ENCODE results near the gene GRP. TPM values are rescaled to one million over a fixed set of nuclear protein-coding genes. Genes with fewer than 3 reads are reported as not detected.

GRP gene
- total and polyA plus RNA-seq, 4 donors, result not detected

GRCh38 chr18:59220164-59220783 lies 316 bp downstream of the GRP start:
- peak overlapping the region in 1 of 3 donors; percentile 7 for H3K4me3 ChIP-seq (ENCODE audit: low read depth in 1 of 3, low read length in 3 of 3)
- no peaks in the 10 kb centered on the region for H3K36me3 ChIP-seq (ENCODE audit: control insufficient read depth in 4 of 4, insufficient read depth in 3 of 4, low read depth in 1 of 4, low read length in 3 of 4)
- 5% methylated on average over 46 of the region's 46 CpGs for WGBS
- H3K27me3 ChIP-seq (ENCODE audit: control insufficient read depth in 4 of 4, insufficient read depth in 4 of 4, low read length in 3 of 4), result peaks cover 0 to 13% (median 2%) of the 10 kb centered on the region in 4 donors
- no peak for TF ChIP-seq CTCF (IDR thresholded peaks at IDR 0.05; ENCODE audit: low read depth, low read length, missing input control)
- no peak for TF ChIP-seq RXRA (IDR thresholded peaks at IDR 0.05)
- TF ChIP-seq FOXA2 (IDR thresholded peaks at IDR 0.05), result no peak
- no peak for TF ChIP-seq MAX (IDR thresholded peaks at IDR 0.05)
- TF ChIP-seq GABPA (IDR thresholded peaks at IDR 0.05 in 1 of 2, conservative IDR thresholded peaks at IDR 0.05 in 1 of 2), result no peak
- TF ChIP-seq ZBTB33 (IDR thresholded peaks at IDR 0.05), result no peak
- no peak for TF ChIP-seq REST (IDR thresholded peaks at IDR 0.05)
- TF ChIP-seq JUND (IDR thresholded peaks at IDR 0.05), result no peak
- TF ChIP-seq RAD21 (IDR thresholded peaks at IDR 0.05), result no peak
- no peak for TF ChIP-seq SP1 (IDR thresholded peaks at IDR 0.05)
- H3K9ac ChIP-seq (ENCODE audit: low read depth in 1 of 2, low read length in 2 of 2), result no peak overlapping the region
- H3K27ac ChIP-seq (ENCODE audit: low read depth in 1 of 2, low read length in 2 of 2), result no peak overlapping the region
- peaks cover 2 to 10% (median 3%) of the 10 kb centered on the region in 4 donors for H3K4me1 ChIP-seq (ENCODE audit: control insufficient read depth in 4 of 4, insufficient read depth in 4 of 4, low read length in 3 of 4)
- no peak for DNase-seq (ENCODE audit: low spot score)
- H3K9me3 ChIP-seq (ENCODE audit: control insufficient read depth in 4 of 4, low read length in 3 of 4), result no peaks in the 10 kb centered on the region

GRCh38 chr18:59220784-59221765 lies 1.1 kb downstream of the GRP start:
- Histone ChIP-seq H3K27ac (ENCODE audit: low read depth in 1 of 2, low read length in 2 of 2) (no peak overlapping the region), H3K4me1 (ENCODE audit: control insufficient read depth in 4 of 4, insufficient read depth in 4 of 4, low read length in 3 of 4) (peaks cover 2 to 10% (median 3%) of the 10 kb centered on the region in 4 donors), H3K36me3 (ENCODE audit: control insufficient read depth in 4 of 4, insufficient read depth in 3 of 4, low read depth in 1 of 4, low read length in 3 of 4) (no peaks in the 10 kb centered on the region), H3K4me3 (ENCODE audit: low read depth in 1 of 3, low read length in 3 of 3) (no peak overlapping the region), H3K27me3 (ENCODE audit: control insufficient read depth in 4 of 4, insufficient read depth in 4 of 4, low read length in 3 of 4) (peaks cover 0 to 13% (median 3%) of the 10 kb centered on the region in 4 donors), H3K9me3 (ENCODE audit: control insufficient read depth in 4 of 4, low read length in 3 of 4) (no peaks in the 10 kb centered on the region), H3K9ac (ENCODE audit: low read depth in 1 of 2, low read length in 2 of 2) (no peak overlapping the region)
- DNase-seq (ENCODE audit: low spot score), result no peak
- TF ChIP-seq MAX (IDR thresholded peaks at IDR 0.05), result no peak
- TF ChIP-seq JUND (IDR thresholded peaks at IDR 0.05), result no peak
- TF ChIP-seq REST (IDR thresholded peaks at IDR 0.05), result no peak
- no peak for TF ChIP-seq EGR1 (IDR thresholded peaks at IDR 0.05; ENCODE audit: low read depth in 2 of 2)
- TF ChIP-seq HNF4G (IDR thresholded peaks at IDR 0.05), result no peak
- TF ChIP-seq RAD21 (IDR thresholded peaks at IDR 0.05), result no peak
- no peak for TF ChIP-seq ZBTB33 (IDR thresholded peaks at IDR 0.05)
- 5% methylated on average over 47 of the region's 47 CpGs for WGBS
